Body of pancreas (tissue), 4 donors: ENCODE measurements around the gene MRLN.

Experiments
- CTCF ChIP-seq, 7 experiments: fragments of 450-650 bp in 4 of 7; fragments of 200-600 bp in 3 of 7; sonication (generic) in 3 of 7; IDR thresholded peaks; one replicate each; pipeline ENCODE4 v1.5.1; 2016 to 2019; ENCODE audit warnings: antibody characterized with exemption in 7 of 7
- POLR2A ChIP-seq, 3 donors: fragments of 450-650 bp; IDR thresholded peaks; one replicate each; pipeline ENCODE4 v1.6.1; 2016; ENCODE audit warnings: antibody characterized with exemption in 3 of 3, mild to moderate bottlenecking in 2 of 3

DNA sequence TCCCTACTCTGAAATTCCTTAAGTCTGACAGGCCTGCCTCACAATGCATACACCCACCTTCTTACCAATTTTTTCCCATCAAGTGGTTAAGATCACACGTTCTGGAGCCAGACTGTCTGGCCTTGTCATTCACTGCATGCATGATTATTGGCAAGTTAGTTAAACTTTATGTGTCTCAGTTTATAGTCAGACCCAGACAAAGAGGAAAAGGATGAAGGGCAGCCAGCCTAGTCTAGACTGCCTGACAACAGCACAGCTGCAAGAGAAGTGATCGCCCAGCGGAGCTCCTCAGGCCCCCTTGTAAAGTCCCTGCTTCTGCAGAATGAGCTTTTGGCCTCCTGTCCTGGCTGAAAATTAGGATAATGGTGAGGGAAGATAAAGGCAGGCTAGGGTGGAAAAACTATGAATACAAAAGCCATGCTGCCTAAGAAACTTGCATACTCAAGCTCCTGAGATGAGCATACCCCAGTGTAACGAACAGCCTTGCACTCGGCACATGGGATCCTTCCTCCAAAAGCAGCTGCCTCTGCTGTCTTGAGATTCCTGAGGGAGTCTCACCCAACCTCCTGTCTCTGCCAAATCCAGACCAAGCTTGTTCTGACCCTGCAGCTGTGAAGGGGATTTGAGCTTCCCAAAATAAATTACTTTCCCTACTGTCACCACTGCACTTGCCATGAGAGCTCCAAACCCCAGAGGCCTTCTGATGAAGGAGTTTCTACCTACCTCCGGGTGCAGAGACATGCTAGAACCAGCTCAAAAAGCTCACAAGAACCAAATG, 26.7 kb upstream of the MRLN start:
- TF ChIP-seq CTCF (IDR thresholded peaks at IDR 0.05), result no peak
- no peak for TF ChIP-seq POLR2A (IDR thresholded peaks at IDR 0.05)
